Breast epithelium (tissue), 3 donors: ENCODE measurements around the gene YWHAE.

ENCODE experiments used
- POLR2A ChIP-seq: fragments of 450-650 bp; IDR thresholded peaks from one replicate; pipeline ENCODE4 v1.6.1; 2016; ENCODE audit warnings: antibody characterized with exemption, mild to moderate bottlenecking, moderate library complexity
- POLR2AphosphoS5 ChIP-seq, 3 donors: sonication (generic); formaldehyde crosslinking; IDR thresholded peaks; one replicate each; pipeline ENCODE4 v1.6.1; 2017; ENCODE audit warnings: antibody characterized with exemption in 3 of 3
- TF ChIP-seq, protein P1 (sequence below), 3 donors: fragments of 450-650 bp; IDR thresholded peaks; one replicate each; pipeline ENCODE4 v1.5.1; 2016 to 2017; ENCODE audit warnings: antibody characterized with exemption in 3 of 3, mild to moderate bottlenecking in 3 of 3, moderate library complexity in 3 of 3

DNA sequence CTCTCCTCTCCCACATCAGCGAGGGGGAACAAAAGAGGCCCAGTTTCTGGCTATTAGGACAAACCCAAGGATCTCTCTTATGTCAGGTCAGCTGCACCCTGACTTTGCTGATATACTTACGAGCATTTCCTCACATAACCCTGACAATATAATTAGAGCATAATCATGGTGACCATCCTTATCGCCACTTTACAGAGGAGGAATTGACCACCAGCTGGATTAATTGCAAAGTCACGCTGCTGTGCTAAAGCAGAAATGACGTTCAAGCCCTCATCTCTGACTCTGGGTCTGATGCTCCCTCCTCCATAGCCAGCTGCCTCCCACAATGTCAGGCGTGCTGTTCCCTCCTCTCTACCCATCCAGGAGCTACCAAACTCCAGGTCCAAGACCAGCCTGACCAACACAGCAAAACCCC, 78.0 kb downstream of the YWHAE start:
- TF ChIP-seq, protein P1, sequence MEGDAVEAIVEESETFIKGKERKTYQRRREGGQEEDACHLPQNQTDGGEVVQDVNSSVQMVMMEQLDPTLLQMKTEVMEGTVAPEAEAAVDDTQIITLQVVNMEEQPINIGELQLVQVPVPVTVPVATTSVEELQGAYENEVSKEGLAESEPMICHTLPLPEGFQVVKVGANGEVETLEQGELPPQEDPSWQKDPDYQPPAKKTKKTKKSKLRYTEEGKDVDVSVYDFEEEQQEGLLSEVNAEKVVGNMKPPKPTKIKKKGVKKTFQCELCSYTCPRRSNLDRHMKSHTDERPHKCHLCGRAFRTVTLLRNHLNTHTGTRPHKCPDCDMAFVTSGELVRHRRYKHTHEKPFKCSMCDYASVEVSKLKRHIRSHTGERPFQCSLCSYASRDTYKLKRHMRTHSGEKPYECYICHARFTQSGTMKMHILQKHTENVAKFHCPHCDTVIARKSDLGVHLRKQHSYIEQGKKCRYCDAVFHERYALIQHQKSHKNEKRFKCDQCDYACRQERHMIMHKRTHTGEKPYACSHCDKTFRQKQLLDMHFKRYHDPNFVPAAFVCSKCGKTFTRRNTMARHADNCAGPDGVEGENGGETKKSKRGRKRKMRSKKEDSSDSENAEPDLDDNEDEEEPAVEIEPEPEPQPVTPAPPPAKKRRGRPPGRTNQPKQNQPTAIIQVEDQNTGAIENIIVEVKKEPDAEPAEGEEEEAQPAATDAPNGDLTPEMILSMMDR (IDR thresholded peaks at IDR 0.05), result no peak
- no peak for TF ChIP-seq POLR2A
- TF ChIP-seq POLR2AphosphoS5 (IDR thresholded peaks at IDR 0.05), result no peak
